Suprapubic skin (tissue), 4 donors: ENCODE measurements around the gene NRXN3. TPM values are rescaled to one million over a fixed set of nuclear protein-coding genes. Genes with fewer than 3 reads are reported as not detected.

Source experiments
- DNase-seq, 2 donors: peaks; one replicate each; pipeline ENCODE4 v3.0.0-alpha.2; 2019; ENCODE audit warnings: low spot score in 2 of 2
- H3K27ac ChIP-seq: fragments of 200-600 bp; sonication (generic); one replicate; pipeline ENCODE4 v1.5.1; 2019
- H3K27me3 ChIP-seq: fragments of 200-600 bp; sonication (generic); one replicate; pipeline ENCODE4 v1.5.1; 2019
- H3K36me3 ChIP-seq: fragments of 200-600 bp; sonication (generic); one replicate; pipeline ENCODE4 v1.5.1; 2019
- H3K4me1 ChIP-seq: fragments of 200-600 bp; sonication (generic); one replicate; pipeline ENCODE4 v1.5.1; 2019
- H3K4me3 ChIP-seq: fragments of 200-600 bp; sonication (generic); one replicate; pipeline ENCODE4 v1.5.1; 2019; ENCODE audit warnings: mild to moderate bottlenecking
- H3K9me3 ChIP-seq: fragments of 200-600 bp; sonication (generic); one replicate; pipeline ENCODE4 v1.5.1; 2019
- CTCF ChIP-seq, 2 donors: fragments of 200-600 bp in 1 of 2; fragments of 450-650 bp in 1 of 2; sonication (generic) in 1 of 2; IDR thresholded peaks; one replicate each; pipeline ENCODE4 v1.5.1; 2016 to 2019; ENCODE audit warnings: antibody characterized with exemption in 2 of 2, mild to moderate bottlenecking in 1 of 2, moderate library complexity in 1 of 2
- EP300 ChIP-seq: sonication (generic); formaldehyde crosslinking; IDR thresholded peaks from one replicate; pipeline ENCODE4 v1.6.1; 2017; ENCODE audit warnings: antibody characterized with exemption
- POLR2A ChIP-seq, 2 donors: fragments of 450-650 bp; IDR thresholded peaks; one replicate each; pipeline ENCODE4 v1.6.1; 2017; ENCODE audit warnings: antibody characterized with exemption in 2 of 2, mild to moderate bottlenecking in 2 of 2, moderate library complexity in 2 of 2
- POLR2AphosphoS5 ChIP-seq, 3 donors: sonication (generic); formaldehyde crosslinking; IDR thresholded peaks; one replicate each; pipeline ENCODE4 v1.6.1; 2017; ENCODE audit warnings: antibody characterized with exemption in 3 of 3
- WGBS: methylation state at CpG from one replicate; pipeline ENCODE4 v1.1.5; 2018; 5-methylcytosine and 5-hydroxymethylcytosine counted together
- total RNA-seq, 4 donors: library from RNA; depleted of rRNA; stranded (reverse); fragments of >200 nt; gene quantifications; one replicate each; pipeline ENCODE4 v1.1.0, GENCODE V29; 2016

The NRXN3 gene
- total RNA-seq, 4 donors from 2014 or later: 0.79 to 4.3 (median 3.3) TPM

DNA sequence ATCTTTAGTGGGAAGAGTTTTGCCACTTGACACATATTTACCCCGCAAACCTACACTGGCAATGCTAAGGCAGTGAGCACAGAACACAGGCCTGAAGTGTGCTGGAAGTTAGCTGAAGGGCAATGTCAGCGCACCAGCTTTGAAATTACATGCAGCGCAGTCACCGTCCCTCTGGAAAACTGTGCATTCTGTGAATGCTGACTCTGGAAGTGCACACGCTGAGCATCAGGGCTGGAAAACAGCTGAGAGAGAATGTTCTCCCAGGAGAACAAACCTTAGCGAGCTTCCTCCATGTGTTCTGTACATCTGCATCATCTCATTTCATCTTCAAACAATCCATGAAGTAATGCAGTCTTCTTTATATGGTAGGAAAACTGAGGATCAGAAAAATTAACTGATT lies 448.2 kb downstream of the NRXN3 start:
- no peaks in the 10 kb centered on the region for H3K9me3 ChIP-seq
- H3K27me3 ChIP-seq: no peaks in the 10 kb centered on the region
- no peak for TF ChIP-seq CTCF (IDR thresholded peaks at IDR 0.05)
- DNase-seq: no peak
- H3K4me3 ChIP-seq: no peak overlapping the region
- WGBS: 76% methylated on average over 6 of the region's 6 CpGs
- H3K36me3 ChIP-seq: no peaks in the 10 kb centered on the region
- H3K27ac ChIP-seq: no peak overlapping the region
- H3K4me1 ChIP-seq: no peaks in the 10 kb centered on the region

DNA sequence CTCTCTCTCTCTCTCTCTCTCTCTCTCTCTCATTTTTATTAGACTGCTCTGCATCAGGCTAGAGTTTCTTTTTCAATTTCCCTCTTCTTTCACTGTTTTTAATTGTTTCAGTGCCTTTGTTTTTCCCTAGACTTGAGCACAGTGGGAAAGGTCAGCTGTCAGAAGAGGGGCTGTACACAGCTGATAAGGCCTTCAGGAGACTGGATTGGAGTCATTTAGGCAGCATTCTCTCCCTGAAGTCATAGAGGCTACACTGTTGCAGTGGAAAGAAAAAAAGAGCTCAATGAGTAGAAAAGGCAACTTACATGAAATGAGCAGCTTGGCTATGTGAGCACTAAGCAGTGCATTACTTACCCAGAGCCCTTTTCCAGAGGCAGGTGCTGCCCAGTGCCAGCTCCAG lies 456.9 kb downstream of the NRXN3 start:
- Histone ChIP-seq H3K27ac (no peak overlapping the region), H3K9me3 (no peaks in the 10 kb centered on the region), H3K4me3 (no peak overlapping the region), H3K36me3 (no peaks in the 10 kb centered on the region), H3K4me1 (no peaks in the 10 kb centered on the region), H3K27me3 (no peaks in the 10 kb centered on the region)
- DNase-seq: no peak
- no peak for TF ChIP-seq POLR2A (IDR thresholded peaks at IDR 0.05)
- no peak for TF ChIP-seq POLR2AphosphoS5 (IDR thresholded peaks at IDR 0.05)
- no peak for TF ChIP-seq EP300
- TF ChIP-seq CTCF (IDR thresholded peaks at IDR 0.05): no peak

GRCh38 chr14:78631551-78631950 lies 461.4 kb downstream of the NRXN3 start:
- Histone ChIP-seq H3K27ac (no peak overlapping the region), H3K4me3 (no peak overlapping the region), H3K36me3 (no peaks in the 10 kb centered on the region), H3K9me3 (no peaks in the 10 kb centered on the region), H3K4me1 (no peaks in the 10 kb centered on the region), H3K27me3 (no peaks in the 10 kb centered on the region)
- TF ChIP-seq POLR2AphosphoS5 (IDR thresholded peaks at IDR 0.05) (no peak), CTCF (IDR thresholded peaks at IDR 0.05) (no peak), EP300 (no peak), POLR2A (IDR thresholded peaks at IDR 0.05) (no peak)
- 78% methylated on average over 2 of the region's 2 CpGs for WGBS
- DNase-seq: no peak

- Histone ChIP-seq H3K4me3 (no peak overlapping the region), H3K36me3 (no peaks in the 10 kb centered on the region), H3K9me3 (no peaks in the 10 kb centered on the region), H3K27me3 (no peaks in the 10 kb centered on the region), H3K4me1 (no peaks in the 10 kb centered on the region), H3K27ac (no peak overlapping the region)
- TF ChIP-seq POLR2AphosphoS5 (IDR thresholded peaks at IDR 0.05): no peak
- DNase-seq: no peak
Measured at GRCh38 chr14:78633752-78634151, 463.6 kb downstream of the NRXN3 start.

DNA sequence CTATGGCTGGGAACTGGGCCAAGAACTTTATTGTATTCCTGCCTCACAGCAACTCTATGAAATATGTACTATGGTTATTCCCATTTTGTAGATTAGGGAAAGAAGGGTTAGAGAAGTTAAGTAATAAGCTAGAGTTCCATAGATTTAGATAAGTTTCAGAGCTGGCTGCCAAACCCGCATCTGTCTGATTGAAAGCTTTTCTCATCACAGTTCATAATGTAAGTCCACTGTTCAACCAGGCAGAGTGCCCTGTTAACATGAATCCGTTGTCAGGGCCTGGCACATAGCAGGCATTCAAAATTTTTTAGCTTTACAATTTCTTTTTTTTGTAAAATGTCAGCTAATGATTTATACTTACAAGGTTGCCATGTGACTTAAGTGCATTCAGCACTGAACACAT lies 467.3 kb downstream of the NRXN3 start:
- TF ChIP-seq POLR2AphosphoS5 (IDR thresholded peaks at IDR 0.05): no peak
- no peak for TF ChIP-seq EP300
- no peak for TF ChIP-seq CTCF (IDR thresholded peaks at IDR 0.05)
- no peak for TF ChIP-seq POLR2A (IDR thresholded peaks at IDR 0.05)
- 57% methylated on average over 2 of the region's 2 CpGs for WGBS

DNA sequence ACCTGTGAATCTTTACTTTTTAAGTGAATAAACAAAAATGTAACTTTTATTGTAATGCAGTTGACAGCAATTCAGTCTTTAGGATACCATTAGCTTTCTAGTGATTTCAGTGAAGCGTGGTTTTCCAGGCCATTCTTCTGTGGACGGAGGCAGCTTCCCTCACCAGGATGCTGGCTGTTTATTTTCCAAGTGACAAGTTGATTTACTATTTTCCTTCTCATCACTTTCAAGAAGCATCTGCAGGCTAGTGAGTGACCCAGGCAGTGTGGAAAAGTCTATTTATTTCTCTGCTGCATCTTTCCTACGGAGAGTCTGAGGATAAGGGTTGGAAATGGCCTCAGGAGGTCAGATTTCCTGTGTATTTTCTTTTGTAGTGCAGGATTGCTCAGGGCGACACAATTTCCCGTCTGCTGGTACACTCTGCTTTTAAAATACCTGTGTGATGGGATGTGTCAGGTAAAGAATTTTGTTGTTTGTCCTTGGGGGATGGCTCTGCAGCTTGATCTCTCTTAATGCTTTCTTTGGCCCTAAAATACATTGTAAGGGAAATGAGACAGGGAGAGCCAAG lies 467.8 kb downstream of the NRXN3 start:
- DNase-seq: no peak
- H3K4me3 ChIP-seq: no peak overlapping the region
- WGBS: 38% methylated on average over 5 of the region's 5 CpGs
- no peaks in the 10 kb centered on the region for H3K9me3 ChIP-seq
- no peak for TF ChIP-seq CTCF (IDR thresholded peaks at IDR 0.05)
- TF ChIP-seq POLR2AphosphoS5 (IDR thresholded peaks at IDR 0.05): no peak
- no peak for TF ChIP-seq EP300
- TF ChIP-seq POLR2A (IDR thresholded peaks at IDR 0.05): no peak
- no peaks in the 10 kb centered on the region for H3K36me3 ChIP-seq
- no peaks in the 10 kb centered on the region for H3K4me1 ChIP-seq
- no peaks in the 10 kb centered on the region for H3K27me3 ChIP-seq
- H3K27ac ChIP-seq: no peak overlapping the region

More for the DNA sequence above, 467.3 kb downstream of the NRXN3 start:
- Histone ChIP-seq H3K9me3 (no peaks in the 10 kb centered on the region), H3K4me3 (no peak overlapping the region), H3K27ac (no peak overlapping the region), H3K4me1 (no peaks in the 10 kb centered on the region), H3K36me3 (no peaks in the 10 kb centered on the region), H3K27me3 (no peaks in the 10 kb centered on the region)
- DNase-seq: no peak
